Astrocyte (in vitro differentiated cells and primary cell): ENCODE measurements around the gene RCL1.

ENCODE experiments used
- EZH2 ChIP-seq: IDR thresholded peaks from 2 replicates; pipeline ENCODE4 v1.6.1; 2012; ENCODE audit warnings: mild to moderate bottlenecking, low read length, inconsistent platforms; ENCODE audit not compliant: insufficient read depth
- TF ChIP-seq, protein P1 (sequence below): IDR thresholded peaks from 2 replicates; pipeline ENCODE4 v1.5.1; 2011; ENCODE audit warnings: low read depth, mild to moderate bottlenecking, inconsistent platforms, low read length, moderate library complexity; ENCODE audit not compliant: insufficient read depth

DNA sequence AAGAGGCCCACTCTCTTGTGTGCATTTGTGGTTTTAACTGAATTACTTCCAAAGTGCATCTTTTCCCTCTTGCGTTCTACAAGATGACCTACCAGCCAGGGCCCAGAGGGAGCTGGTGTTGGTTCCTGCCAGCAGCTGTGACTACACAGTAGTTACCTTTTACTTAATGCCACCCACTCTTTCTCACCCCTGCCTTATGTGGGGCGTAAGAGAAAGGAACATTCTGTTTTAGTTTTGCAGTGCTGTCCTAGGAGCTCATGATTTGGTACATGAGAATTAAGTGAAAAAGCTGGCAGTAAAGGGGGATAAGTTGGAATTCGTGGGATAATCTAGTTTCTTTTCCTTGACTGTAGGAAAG is 45.4 kb downstream of the RCL1 start:
- TF ChIP-seq, protein P1, sequence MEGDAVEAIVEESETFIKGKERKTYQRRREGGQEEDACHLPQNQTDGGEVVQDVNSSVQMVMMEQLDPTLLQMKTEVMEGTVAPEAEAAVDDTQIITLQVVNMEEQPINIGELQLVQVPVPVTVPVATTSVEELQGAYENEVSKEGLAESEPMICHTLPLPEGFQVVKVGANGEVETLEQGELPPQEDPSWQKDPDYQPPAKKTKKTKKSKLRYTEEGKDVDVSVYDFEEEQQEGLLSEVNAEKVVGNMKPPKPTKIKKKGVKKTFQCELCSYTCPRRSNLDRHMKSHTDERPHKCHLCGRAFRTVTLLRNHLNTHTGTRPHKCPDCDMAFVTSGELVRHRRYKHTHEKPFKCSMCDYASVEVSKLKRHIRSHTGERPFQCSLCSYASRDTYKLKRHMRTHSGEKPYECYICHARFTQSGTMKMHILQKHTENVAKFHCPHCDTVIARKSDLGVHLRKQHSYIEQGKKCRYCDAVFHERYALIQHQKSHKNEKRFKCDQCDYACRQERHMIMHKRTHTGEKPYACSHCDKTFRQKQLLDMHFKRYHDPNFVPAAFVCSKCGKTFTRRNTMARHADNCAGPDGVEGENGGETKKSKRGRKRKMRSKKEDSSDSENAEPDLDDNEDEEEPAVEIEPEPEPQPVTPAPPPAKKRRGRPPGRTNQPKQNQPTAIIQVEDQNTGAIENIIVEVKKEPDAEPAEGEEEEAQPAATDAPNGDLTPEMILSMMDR, result no peak
- no peak for TF ChIP-seq EZH2
